ENCODE measurements around the gene CAMK2A.

CAMK2A gene

DNA sequence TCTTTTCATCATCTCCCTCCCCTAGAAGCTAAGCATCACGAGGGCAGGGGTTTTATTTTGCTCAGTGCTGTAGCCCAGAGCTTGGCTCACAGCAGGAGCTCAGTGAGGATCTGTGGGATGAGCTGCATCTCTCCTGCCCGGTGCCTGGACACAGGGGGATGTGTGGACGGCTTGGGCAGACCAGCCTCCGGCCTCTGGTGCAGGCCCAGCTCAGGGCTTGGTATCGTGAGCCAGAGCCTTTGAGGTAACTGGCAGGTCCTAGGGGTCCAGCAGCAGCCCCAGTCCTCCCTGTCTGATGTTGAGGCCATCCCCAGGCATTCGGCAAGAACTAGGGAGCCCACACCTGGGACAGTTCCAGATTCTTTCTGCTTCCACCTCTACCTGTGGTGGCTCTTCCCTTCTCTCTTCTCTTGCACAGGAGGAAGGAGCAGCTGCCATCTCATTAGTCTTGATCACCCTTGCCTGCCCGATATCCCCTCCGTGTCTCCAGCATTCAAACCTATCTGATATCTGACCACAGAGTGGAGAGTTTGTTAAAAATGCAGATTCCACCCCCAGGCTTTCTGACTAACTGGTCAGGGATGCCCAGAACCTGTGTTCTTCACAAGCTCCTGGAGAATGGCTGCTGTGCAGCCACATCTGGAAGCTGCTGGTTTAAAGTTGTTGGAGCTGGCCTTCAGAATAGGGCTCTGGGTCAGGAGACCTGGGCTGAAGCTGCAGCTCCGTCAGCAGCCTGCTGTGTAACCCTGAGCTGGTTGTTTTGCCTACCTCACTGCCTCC lies 107.6 kb downstream of the CAMK2A start:
- H3K4me1 Mint-ChIP-seq = no peaks in the 10 kb centered on the region
- H3K27ac Mint-ChIP-seq = no peak overlapping the region
- no peaks in the 10 kb centered on the region for H3K9me3 Mint-ChIP-seq
- H3K4me3 Mint-ChIP-seq = no peak overlapping the region
- DNase-seq = no peak
- no peak for ATAC-seq
- no peaks in the 10 kb centered on the region for H3K27me3 Mint-ChIP-seq

DNA sequence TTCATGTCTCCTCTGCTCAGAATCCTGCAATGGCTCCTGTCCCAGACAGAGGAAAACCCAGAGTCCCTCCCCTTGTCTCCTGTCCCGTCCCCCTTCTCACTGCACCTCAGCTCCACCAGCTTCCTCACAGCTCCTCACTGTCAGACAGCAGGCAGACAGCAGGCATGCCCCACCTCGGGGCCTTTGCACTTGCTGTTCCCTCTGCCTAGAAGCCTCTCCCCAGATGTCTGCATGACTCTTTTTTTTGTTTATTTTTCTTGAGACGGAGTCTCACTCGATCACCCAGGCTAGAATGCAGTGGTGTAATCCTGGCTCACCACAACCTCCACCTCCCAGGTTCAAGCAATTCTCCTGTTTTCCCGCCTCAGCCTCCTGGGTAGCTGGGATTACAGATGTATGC lies 108.5 kb downstream of the CAMK2A start:
- ATAC-seq = no peak

DNA sequence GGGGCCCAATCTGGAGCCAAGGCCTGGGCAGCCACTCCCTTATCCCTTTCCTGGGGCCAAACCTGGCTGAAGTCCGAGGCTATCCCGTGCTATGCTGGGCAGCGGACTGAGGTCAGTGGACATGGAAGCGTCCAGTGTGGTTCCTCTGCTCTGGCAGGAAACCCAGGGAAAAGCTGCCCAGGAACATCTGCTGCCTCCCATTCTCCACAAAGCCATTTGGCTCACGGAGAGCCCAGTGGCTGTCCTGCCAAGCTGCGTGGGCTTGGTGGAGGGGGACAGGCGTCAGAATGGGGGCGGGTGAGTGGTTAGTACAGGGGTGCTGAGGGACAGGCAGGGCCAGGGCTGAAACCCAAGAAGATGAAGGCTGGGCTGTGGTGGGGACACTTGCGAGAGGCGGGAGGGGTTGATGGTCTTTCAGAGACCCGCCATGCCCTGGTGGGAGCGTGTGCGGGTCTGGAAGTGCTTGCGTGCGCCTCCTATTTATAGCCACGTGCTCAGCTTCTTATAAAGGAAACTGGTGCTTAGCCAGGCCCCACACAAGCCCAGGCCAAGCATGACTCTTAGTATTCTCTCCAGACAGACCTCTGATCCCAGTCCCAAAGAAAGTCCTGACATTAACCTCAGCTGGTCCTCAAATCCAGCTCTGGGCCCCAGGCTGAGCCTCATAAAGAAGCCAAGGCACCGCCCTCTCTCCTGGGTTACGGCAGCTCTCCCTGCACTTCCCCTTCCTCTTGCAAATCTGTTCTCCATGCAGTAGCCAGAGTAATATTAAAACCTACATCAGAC lies 109.1 kb downstream of the CAMK2A start:
- DNase-seq (no peak), ATAC-seq (no peak)
- Mint-ChIP-seq H3K27ac (no peak overlapping the region), H3K9me3 (no peaks in the 10 kb centered on the region), H3K4me1 (no peaks in the 10 kb centered on the region), H3K4me3 (no peak overlapping the region), H3K27me3 (no peaks in the 10 kb centered on the region)

More for the DNA sequence above, 108.5 kb downstream of the CAMK2A start:
- Mint-ChIP-seq H3K9me3 (no peaks in the 10 kb centered on the region), H3K4me1 (no peaks in the 10 kb centered on the region), H3K4me3 (no peak overlapping the region), H3K27me3 (no peaks in the 10 kb centered on the region), H3K27ac (no peak overlapping the region)
- DNase-seq = no peak

DNA sequence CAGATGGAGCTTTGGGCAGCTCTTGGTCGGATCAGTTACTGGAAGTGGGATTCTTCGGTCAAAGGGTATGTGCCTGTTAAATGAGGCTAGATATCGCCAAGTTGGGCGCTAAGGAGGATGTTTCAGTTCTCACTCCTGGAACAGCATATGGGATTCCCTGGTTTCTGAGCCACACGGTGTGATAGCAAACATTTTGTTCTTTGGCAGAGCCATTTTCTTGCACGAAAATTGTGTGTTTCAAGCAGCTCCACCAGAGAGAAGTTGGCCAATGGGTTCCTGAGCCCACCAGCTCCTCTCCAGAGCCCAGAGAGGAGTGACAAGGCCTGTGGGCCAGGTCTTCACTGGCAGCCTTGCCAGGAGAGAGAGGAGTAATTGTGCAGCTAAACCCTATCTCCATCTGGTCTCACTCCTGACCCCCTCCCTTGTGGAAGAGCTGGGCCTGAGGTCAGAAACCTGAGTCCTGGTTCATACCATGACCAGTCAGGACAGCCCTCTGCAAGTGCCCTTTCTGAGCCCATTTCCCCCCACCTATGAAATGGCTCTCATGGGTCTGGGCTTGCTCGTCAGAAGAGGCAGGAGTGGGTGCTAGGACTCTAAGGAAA lies 110.5 kb downstream of the CAMK2A start:
- DNase-seq (no peak), ATAC-seq (no peak)
- Mint-ChIP-seq H3K27me3 (peaks cover under 1% of the 10 kb centered on the region), H3K9me3 (no peaks in the 10 kb centered on the region), H3K4me3 (no peak overlapping the region), H3K4me1 (no peaks in the 10 kb centered on the region), H3K27ac (no peak overlapping the region)

DNA sequence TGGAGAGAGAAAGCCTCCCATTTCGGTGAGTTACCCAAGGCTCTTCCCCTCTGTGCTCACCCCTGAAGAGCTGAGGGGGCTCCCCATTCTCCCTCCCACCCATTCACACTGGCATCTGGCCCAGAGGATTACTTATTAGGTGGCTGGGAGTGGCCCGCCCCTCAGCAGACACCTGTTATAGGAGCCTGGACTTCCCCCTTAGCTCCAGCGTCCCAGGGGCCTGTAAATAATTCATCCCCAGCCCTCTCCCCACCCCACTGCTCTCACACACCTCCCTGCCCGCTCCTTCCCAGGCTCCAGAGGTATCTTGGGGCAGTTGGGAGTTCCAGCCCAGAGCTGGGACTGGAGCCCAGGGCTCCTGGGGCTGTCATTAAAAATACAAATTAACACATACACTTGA lies 111.3 kb downstream of the CAMK2A start:
- Mint-ChIP-seq H3K27me3 (peaks cover 9% of the 10 kb centered on the region), H3K4me3 (no peak overlapping the region), H3K4me1 (no peaks in the 10 kb centered on the region), H3K9me3 (no peaks in the 10 kb centered on the region), H3K27ac (no peak overlapping the region)
- DNase-seq = no peak
- no peak for ATAC-seq

DNA sequence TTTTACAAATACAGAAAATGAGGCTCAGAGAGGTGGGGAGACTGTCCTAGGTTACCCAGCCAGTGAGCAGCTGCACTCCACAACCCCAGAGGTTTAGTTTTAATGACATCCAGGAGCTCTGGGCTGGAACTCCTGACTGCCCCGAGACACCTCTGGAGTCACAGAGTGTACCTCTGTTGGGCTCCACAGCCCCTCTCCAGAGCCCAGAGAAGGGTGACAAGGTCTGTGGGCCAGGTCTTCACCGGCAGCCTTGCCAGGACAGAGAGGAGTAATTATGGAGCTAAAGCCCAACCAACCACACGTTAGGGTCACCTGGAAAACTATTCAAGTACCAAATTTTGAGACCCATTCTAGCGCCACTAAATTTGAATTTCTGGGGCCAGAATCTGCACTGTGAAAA lies 111.9 kb downstream of the CAMK2A start:
- Mint-ChIP-seq H3K4me3 (no peak overlapping the region), H3K4me1 (no peaks in the 10 kb centered on the region), H3K27ac (no peak overlapping the region), H3K9me3 (no peaks in the 10 kb centered on the region), H3K27me3 (peaks cover 13% of the 10 kb centered on the region)
- DNase-seq (no peak), ATAC-seq (no peak)

DNA sequence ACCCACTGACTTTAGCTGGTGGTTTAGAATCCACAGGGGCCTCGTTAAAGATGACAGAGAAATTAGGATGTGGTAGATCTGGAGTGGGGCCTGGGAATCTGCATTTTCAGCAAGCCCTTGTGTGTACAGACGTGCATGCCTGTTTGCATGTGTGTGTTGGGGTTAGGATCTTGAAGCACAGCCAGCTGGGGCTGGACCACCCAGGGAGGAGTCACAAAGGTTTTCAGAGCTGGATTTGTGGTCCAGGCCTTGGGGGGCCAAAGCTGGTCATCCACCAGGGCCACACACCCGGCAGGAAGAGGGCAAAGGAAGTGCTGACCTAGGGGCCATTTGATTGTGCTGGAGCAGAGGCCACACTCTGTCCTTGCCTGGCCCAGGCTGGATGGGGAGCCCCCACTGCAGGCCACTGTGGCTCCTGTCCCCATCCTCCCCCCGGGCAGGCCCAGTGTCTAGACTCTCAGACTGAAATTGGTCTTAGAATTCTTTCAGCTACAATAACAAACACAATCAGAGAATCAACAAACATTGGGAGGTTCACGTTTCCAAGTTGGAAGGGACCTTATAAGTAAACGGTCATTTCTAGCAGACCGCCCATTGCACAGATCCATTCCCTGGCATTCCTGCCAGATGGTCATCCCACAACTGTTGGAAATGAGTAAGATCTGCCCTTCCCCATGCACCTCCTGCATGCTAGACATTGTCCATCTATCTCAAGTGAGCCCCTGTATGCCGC lies 112.7 kb downstream of the CAMK2A start:
- Mint-ChIP-seq H3K27ac (no peak overlapping the region), H3K4me1 (no peaks in the 10 kb centered on the region), H3K27me3 (peaks cover 21% of the 10 kb centered on the region), H3K4me3 (no peak overlapping the region), H3K9me3 (no peaks in the 10 kb centered on the region)
- DNase-seq = no peak
- ATAC-seq = no peak

DNA sequence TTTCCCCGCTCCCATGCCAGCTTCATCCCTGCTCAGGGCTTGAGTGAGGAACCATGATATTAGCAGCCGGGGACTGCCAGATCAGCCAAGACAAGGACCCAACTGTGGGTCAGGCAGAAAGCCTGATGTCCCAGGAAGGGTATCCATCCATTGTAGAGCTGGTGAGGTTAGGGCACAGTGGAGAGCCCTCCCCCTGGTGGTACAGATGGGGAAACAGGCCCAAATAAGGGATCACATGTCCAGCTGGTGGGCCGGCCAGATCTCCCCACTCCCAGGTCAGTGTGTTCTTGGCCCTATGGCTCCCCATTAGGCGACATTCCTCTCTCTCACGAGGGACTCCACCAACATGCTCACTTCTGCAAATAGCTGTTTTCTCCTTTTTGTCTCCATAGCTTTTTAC lies 114.0 kb downstream of the CAMK2A start:
- peak; percentile 32 for ATAC-seq
- H3K4me1 Mint-ChIP-seq = no peaks in the 10 kb centered on the region
- H3K4me3 Mint-ChIP-seq = no peak overlapping the region
- no peak overlapping the region for H3K27ac Mint-ChIP-seq
- no peaks in the 10 kb centered on the region for H3K9me3 Mint-ChIP-seq
- no peak for DNase-seq
- peaks cover 35% of the 10 kb centered on the region for H3K27me3 Mint-ChIP-seq

DNA sequence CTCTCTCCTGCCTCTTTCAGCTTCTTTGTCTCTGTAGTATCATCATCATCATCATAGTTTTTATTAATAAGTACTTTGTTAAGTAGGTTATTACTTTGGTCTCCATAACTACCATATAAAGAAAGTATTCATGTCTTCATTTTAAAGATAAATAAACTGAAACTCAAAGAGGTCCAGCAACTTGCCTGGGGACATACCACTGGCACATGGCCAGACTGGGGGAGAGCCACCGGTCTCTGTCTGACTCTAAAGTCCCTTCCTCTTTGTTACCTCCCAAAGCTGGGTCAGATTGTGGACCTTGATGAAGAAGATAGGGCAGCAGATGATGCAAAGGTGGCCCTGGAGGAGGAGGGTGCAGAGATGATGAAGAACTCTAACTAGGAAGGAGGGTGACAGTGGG lies 114.5 kb downstream of the CAMK2A start:
- DNase-seq = no peak
- Mint-ChIP-seq H3K4me1 (no peaks in the 10 kb centered on the region), H3K27me3 (peaks cover 39% of the 10 kb centered on the region), H3K9me3 (no peaks in the 10 kb centered on the region), H3K27ac (no peak overlapping the region), H3K4me3 (no peak overlapping the region)
- ATAC-seq = no peak

DNA sequence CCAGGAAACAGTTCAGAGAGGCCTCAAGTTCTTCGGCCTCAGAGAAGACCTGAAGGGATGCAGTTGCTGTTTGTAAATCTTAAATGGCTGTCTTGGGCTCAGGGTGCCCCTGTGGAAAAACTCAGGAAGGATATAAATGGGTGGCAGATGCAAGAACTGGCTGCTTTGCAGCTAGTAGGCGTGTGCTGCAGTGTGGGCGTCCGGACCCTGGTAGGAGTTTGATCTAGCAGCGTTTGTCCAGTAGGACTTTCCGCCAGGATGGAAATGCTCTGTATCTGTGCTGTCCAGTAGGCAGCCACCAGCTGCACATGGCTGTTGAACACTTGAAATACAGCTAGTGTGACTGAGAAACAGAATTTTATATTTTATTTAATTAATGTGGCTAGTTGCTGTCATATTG lies 115.3 kb downstream of the CAMK2A start:
- ATAC-seq (no peak), DNase-seq (no peak)
- H3K27me3 Mint-ChIP-seq = peaks cover 47% of the 10 kb centered on the region
- H3K27ac Mint-ChIP-seq = no peak overlapping the region
- no peaks in the 10 kb centered on the region for H3K9me3 Mint-ChIP-seq
- H3K4me1 Mint-ChIP-seq = no peaks in the 10 kb centered on the region
- H3K4me3 Mint-ChIP-seq = no peak overlapping the region

DNA sequence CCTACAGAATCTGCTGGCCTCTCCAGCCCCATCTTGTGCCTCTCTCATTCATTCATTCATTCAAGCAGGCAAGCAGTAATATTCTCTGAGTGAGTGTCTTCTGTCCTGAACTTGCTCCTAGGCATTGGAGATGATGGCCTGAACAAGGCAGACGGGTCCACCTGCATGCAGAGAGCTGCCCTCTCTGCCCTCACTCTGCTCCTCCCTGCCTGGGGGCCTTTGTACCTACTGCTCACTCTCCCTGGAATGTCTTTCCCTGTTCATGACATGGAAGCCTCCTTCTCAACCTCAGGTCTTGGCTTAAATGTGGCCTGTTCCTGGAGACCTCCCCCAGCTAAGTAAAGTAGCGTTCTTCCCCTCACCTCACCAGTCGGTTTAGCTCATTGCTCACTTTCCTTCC lies 116.4 kb downstream of the CAMK2A start:
- DNase-seq (no peak), ATAC-seq (no peak)
- H3K27me3 Mint-ChIP-seq = peaks cover 58% of the 10 kb centered on the region
- no peak overlapping the region for H3K27ac Mint-ChIP-seq
- no peaks in the 10 kb centered on the region for H3K9me3 Mint-ChIP-seq
- no peaks in the 10 kb centered on the region for H3K4me1 Mint-ChIP-seq
- no peak overlapping the region for H3K4me3 Mint-ChIP-seq

DNA sequence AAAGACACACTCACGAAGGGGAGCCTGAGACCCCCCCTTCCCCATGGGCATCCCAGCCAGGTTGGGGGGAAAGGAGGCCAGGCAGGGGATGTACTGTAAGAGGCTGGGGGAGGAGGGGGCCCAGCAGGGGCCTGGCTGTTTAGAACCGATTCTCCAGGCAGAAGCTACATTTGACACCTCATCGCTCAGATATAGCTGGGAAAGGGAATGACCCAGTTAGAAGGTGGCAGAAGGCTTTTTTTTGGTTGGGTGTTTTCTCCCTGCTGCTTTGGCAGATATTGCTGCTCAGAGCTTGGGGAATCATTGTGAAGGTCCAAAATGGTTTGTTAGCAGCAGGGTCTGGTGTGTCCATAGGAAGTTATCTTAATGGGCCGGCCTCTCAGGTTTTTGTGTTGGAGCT lies 117.0 kb downstream of the CAMK2A start:
- H3K4me3 Mint-ChIP-seq = no peak overlapping the region
- H3K27me3 Mint-ChIP-seq = peaks cover 64% of the 10 kb centered on the region
- ATAC-seq (no peak), DNase-seq (no peak)
- H3K27ac Mint-ChIP-seq = no peak overlapping the region
- no peaks in the 10 kb centered on the region for H3K9me3 Mint-ChIP-seq
- no peaks in the 10 kb centered on the region for H3K4me1 Mint-ChIP-seq

DNA sequence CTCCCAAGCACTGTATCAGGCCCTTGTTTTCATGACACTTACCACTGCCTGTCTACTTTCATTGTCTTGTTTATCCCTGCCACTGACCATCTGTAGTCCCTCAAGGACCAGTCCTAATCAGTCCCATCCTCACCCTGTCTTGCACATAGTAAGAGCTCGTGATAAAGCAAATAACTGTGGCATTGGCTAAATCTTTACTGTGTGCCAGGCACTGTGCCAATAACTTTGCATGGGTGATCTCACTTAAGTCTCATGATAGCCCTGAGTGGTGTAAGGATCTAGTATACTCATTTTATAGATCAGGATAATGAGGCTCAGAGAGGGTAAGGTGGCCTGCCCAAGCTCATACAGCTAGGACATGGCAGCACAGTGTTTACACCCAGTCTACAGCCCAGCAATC lies 117.4 kb downstream of the CAMK2A start:
- Mint-ChIP-seq H3K27me3 (peaks cover 68% of the 10 kb centered on the region), H3K4me1 (no peaks in the 10 kb centered on the region), H3K4me3 (no peak overlapping the region), H3K27ac (no peak overlapping the region), H3K9me3 (no peaks in the 10 kb centered on the region)
- ATAC-seq (peak; percentile 27), DNase-seq (no peak)
